GM23248 (cell line): ENCODE results near the gene PRDM16. TPM values are rescaled to one million over a fixed set of nuclear protein-coding genes. Genes with fewer than 3 reads are reported as not detected.

Source experiments
- DNase-seq: peaks from one replicate; pipeline ENCODE4 v3.0.0-alpha.2; 2015
- H2AFZ ChIP-seq: fragments of 200-600 bp; sonication (generic); 2 replicates; pipeline ENCODE4 v1.6.1; 2016; ENCODE audit warnings: antibody characterized with exemption
- H3F3A ChIP-seq: fragments of 200-600 bp; sonication (generic); 2 replicates; pipeline ENCODE4 v1.6.1; 2016; ENCODE audit warnings: mild to moderate bottlenecking, antibody characterized with exemption, mixed run types; ENCODE audit not compliant: insufficient read depth
- H3K27ac ChIP-seq: fragments of 200-600 bp; sonication (generic); 2 replicates; pipeline ENCODE4 v1.5.1; 2016; ENCODE audit warnings: mild to moderate bottlenecking
- H3K27me3 ChIP-seq: fragments of 200-600 bp; sonication (generic); replicated peaks from 2 replicates; pipeline ENCODE4 v1.6.1; 2016; ENCODE audit warnings: mild to moderate bottlenecking; ENCODE audit not compliant: insufficient read depth
- H3K36me3 ChIP-seq: fragments of 200-600 bp; sonication (generic); 2 replicates; pipeline ENCODE4 v1.6.1; 2016; ENCODE audit warnings: low read depth, mild to moderate bottlenecking
- H3K4me1 ChIP-seq: fragments of 200-600 bp; sonication (generic); 2 replicates; pipeline ENCODE4 v1.6.1; 2016; ENCODE audit warnings: mild to moderate bottlenecking; ENCODE audit not compliant: insufficient read depth
- H3K4me2 ChIP-seq: fragments of 200-600 bp; sonication (generic); one replicate; pipeline ENCODE4 v1.6.1; 2016; ENCODE audit warnings: mild to moderate bottlenecking; ENCODE audit not compliant: unreplicated experiment
- H3K4me3 ChIP-seq: fragments of 200-600 bp; sonication (generic); 2 replicates; pipeline ENCODE4 v1.5.1; 2016; ENCODE audit warnings: mild to moderate bottlenecking
- H3K79me2 ChIP-seq: fragments of 200-600 bp; sonication (generic); 2 replicates; pipeline ENCODE4 v1.6.1; 2016; ENCODE audit warnings: mild to moderate bottlenecking; ENCODE audit not compliant: insufficient read depth
- H3K9ac ChIP-seq: fragments of 200-600 bp; sonication (generic); 2 replicates; pipeline ENCODE4 v1.6.1; 2016; ENCODE audit warnings: mild to moderate bottlenecking
- H3K9me2 ChIP-seq: fragments of 200-600 bp; sonication (generic); 2 replicates; pipeline ENCODE4 v1.6.1; 2016; ENCODE audit warnings: mixed run types, mild to moderate bottlenecking, moderate library complexity; ENCODE audit not compliant: insufficient read depth
- H3K9me3 ChIP-seq: fragments of 200-600 bp; sonication (generic); one replicate; pipeline ENCODE4 v1.6.1; 2017; ENCODE audit warnings: low read depth
- H4K20me1 ChIP-seq: fragments of 200-600 bp; sonication (generic); 2 replicates; pipeline ENCODE4 v1.6.0; 2016; ENCODE audit not compliant: insufficient read depth
- EZH2 ChIP-seq: fragments of 200-600 bp; sonication (generic); IDR thresholded peaks from 2 replicates; pipeline ENCODE4 v1.6.1; 2018; ENCODE audit warnings: antibody characterized with exemption, mild to moderate bottlenecking; ENCODE audit not compliant: insufficient read depth, poor library complexity, severe bottlenecking
- EZH2phosphoT487 ChIP-seq: fragments of 200-600 bp; sonication (generic); IDR thresholded peaks from 2 replicates; pipeline ENCODE4 v1.6.1; 2018; ENCODE audit warnings: antibody characterized with exemption, moderate library complexity, mild to moderate bottlenecking, low read depth; ENCODE audit not compliant: insufficient read depth
- WGBS, 2 experiments: methylation state at CpG; one replicate each; pipeline ENCODE4 v1.1.6; 2015 to 2017; ENCODE audit warnings: low lambda C conversion rate in 2 of 2, low coverage in 1 of 2; ENCODE audit errors: missing lambda C conversion rate in 2 of 2; 5-methylcytosine and 5-hydroxymethylcytosine counted together
- in situ Hi-C: fragments of 300-500 bp; cut with MboI; formaldehyde crosslinking; loops from 2 replicates; pipeline ENCODE4 v1.15.0; 2020
- polyA plus RNA-seq: library from polyadenylated mRNA; unstranded; fragments of >200 nt; fragmentation: Nextera tagmentation; extraction: Ambion mirVana; gene quantifications from 2 replicates; pipeline ENCODE4 v1.2.1, GENCODE V29; 2016
- total RNA-seq: library from RNA; depleted of rRNA; stranded (reverse); fragments of >200 nt; shearing (Covaris generic); gene quantifications from 2 replicates; pipeline ENCODE4 v1.2.3, GENCODE V29; 2014

The PRDM16 gene
- total and polyA plus RNA-seq, 2 experiments from 2014 or later = 0.18 TPM; not detected in 1

GRCh38 chr1:3065396-3065795, 3.6 kb upstream of the PRDM16 start:
- 58 to 67% methylated on average over 8 of the region's 8 CpGs for WGBS, 2 experiments
- H3K27ac ChIP-seq = no peak overlapping the region
- H3K4me3 ChIP-seq = no peak overlapping the region
- no peaks in the 10 kb centered on the region for H3F3A ChIP-seq
- H3K9ac ChIP-seq = no peak overlapping the region
- H3K36me3 ChIP-seq = no peaks in the 10 kb centered on the region
- no peak overlapping the region for H3K4me2 ChIP-seq
- TF ChIP-seq EZH2phosphoT487 (no peak), EZH2 (no peak)
- no peaks in the 10 kb centered on the region for H3K9me2 ChIP-seq
- in situ Hi-C loops = no loop called here
- H3K9me3 ChIP-seq = no peaks in the 10 kb centered on the region
- H2AFZ ChIP-seq = no peak overlapping the region
- H4K20me1 ChIP-seq = no peaks in the 10 kb centered on the region
- no peaks in the 10 kb centered on the region for H3K4me1 ChIP-seq
- H3K79me2 ChIP-seq = no peaks in the 10 kb centered on the region
- peaks cover 80% of the 10 kb centered on the region for H3K27me3 ChIP-seq
- no peak for DNase-seq

GRCh38 chr1:3065797-3066196, 3.2 kb upstream of the PRDM16 start:
- H3K27ac ChIP-seq = no peak overlapping the region
- no peak for TF ChIP-seq EZH2
- 63 to 72% methylated on average over 7 of the region's 7 CpGs for WGBS, 2 experiments
- no peak overlapping the region for H3K4me2 ChIP-seq
- no peaks in the 10 kb centered on the region for H3F3A ChIP-seq
- in situ Hi-C loops = no loop called here
- no peak overlapping the region for H3K4me3 ChIP-seq
- H2AFZ ChIP-seq = no peak overlapping the region
- H3K27me3 ChIP-seq = peaks cover 80% of the 10 kb centered on the region
- no peaks in the 10 kb centered on the region for H3K79me2 ChIP-seq
- H4K20me1 ChIP-seq = no peaks in the 10 kb centered on the region
- no peaks in the 10 kb centered on the region for H3K9me3 ChIP-seq
- DNase-seq = no peak
- H3K36me3 ChIP-seq = no peaks in the 10 kb centered on the region
- no peaks in the 10 kb centered on the region for H3K9me2 ChIP-seq
- H3K4me1 ChIP-seq = no peaks in the 10 kb centered on the region
- H3K9ac ChIP-seq = no peak overlapping the region

- in situ Hi-C loops = no loop called here
- no peaks in the 10 kb centered on the region for H3K4me1 ChIP-seq
- no peaks in the 10 kb centered on the region for H3K36me3 ChIP-seq
- H3K79me2 ChIP-seq = no peaks in the 10 kb centered on the region
- H3K27me3 ChIP-seq = peaks cover 80% of the 10 kb centered on the region
- no peaks in the 10 kb centered on the region for H3K9me2 ChIP-seq
- no peaks in the 10 kb centered on the region for H3F3A ChIP-seq
- no peak overlapping the region for H2AFZ ChIP-seq
- no peaks in the 10 kb centered on the region for H4K20me1 ChIP-seq
- TF ChIP-seq EZH2phosphoT487 = no peak
- TF ChIP-seq EZH2 = no peak
- H3K27ac ChIP-seq = no peak overlapping the region
- peak; percentile 39 for DNase-seq
- no peaks in the 10 kb centered on the region for H3K9me3 ChIP-seq
- no peak overlapping the region for H3K9ac ChIP-seq
- 40 to 41% methylated on average over 11 of the region's 11 CpGs for WGBS, 2 experiments
- H3K4me3 ChIP-seq = no peak overlapping the region
- H3K4me2 ChIP-seq = no peak overlapping the region
Observed at GRCh38 chr1:3066250-3066711, 2.7 kb upstream of the PRDM16 start.

GRCh38 chr1:3066826-3067225, 2.2 kb upstream of the PRDM16 start:
- Histone ChIP-seq H2AFZ (no peak overlapping the region), H3K36me3 (no peaks in the 10 kb centered on the region), H3K9me3 (no peaks in the 10 kb centered on the region), H3K9ac (no peak overlapping the region), H3K9me2 (no peaks in the 10 kb centered on the region), H3K4me3 (no peak overlapping the region), H3K4me2 (no peak overlapping the region), H3F3A (no peaks in the 10 kb centered on the region), H3K79me2 (no peaks in the 10 kb centered on the region), H3K4me1 (no peaks in the 10 kb centered on the region), H3K27me3 (peaks cover 80% of the 10 kb centered on the region), H3K27ac (no peak overlapping the region), H4K20me1 (no peaks in the 10 kb centered on the region)
- no peak for TF ChIP-seq EZH2phosphoT487
- no peak for TF ChIP-seq EZH2
- DNase-seq = no peak
- WGBS, 2 experiments = 51 to 53% methylated on average over 10 of the region's 10 CpGs
- in situ Hi-C loops = no loop called here

- H2AFZ ChIP-seq = no peak overlapping the region
- WGBS, 2 experiments = 14 to 18% methylated on average over 28 to 29 of the region's 29 CpGs
- TF ChIP-seq EZH2phosphoT487 (no peak), EZH2 (no peak)
- in situ Hi-C loops = no loop called here
- DNase-seq = no peak
- peaks cover 80% of the 10 kb centered on the region for H3K27me3 ChIP-seq
- H3K4me3 ChIP-seq = no peak overlapping the region
- H3K27ac ChIP-seq = no peak overlapping the region
- H3K9me2 ChIP-seq = no peaks in the 10 kb centered on the region
- H3K4me1 ChIP-seq = no peaks in the 10 kb centered on the region
- H3K9ac ChIP-seq = no peak overlapping the region
- H3K36me3 ChIP-seq = no peaks in the 10 kb centered on the region
- no peak overlapping the region for H3K4me2 ChIP-seq
- no peaks in the 10 kb centered on the region for H4K20me1 ChIP-seq
- no peaks in the 10 kb centered on the region for H3F3A ChIP-seq
- H3K9me3 ChIP-seq = no peaks in the 10 kb centered on the region
- no peaks in the 10 kb centered on the region for H3K79me2 ChIP-seq
Observed at GRCh38 chr1:3067301-3067670, 1.7 kb upstream of the PRDM16 start.
